ENCODE data around the gene TMEFF2. TPM values are rescaled to one million over a fixed set of nuclear protein-coding genes. Genes with fewer than 3 reads are reported as not detected.

The TMEFF2 gene
- total RNA-seq, 1 donor from 2014 or later = not detected

- intact Hi-C loops (cut with micrococcal nuclease) = loop anchor here (10.0 kb wide), 1 partner anchor 375 kb away; no protein-coding TSS in a partner anchor
These were observed 125.3 kb downstream of the TMEFF2 start for GRCh38 chr2:192069417-192069816.

GRCh38 chr2:192068966-192069365, 125.8 kb downstream of the TMEFF2 start:
- intact Hi-C loops (cut with micrococcal nuclease) = loop anchor here (10.0 kb wide), 1 partner anchor 374 kb away; no protein-coding TSS in a partner anchor

GRCh38 chr2:192067631-192068030, 127.1 kb downstream of the TMEFF2 start:
- intact Hi-C loops (cut with micrococcal nuclease) = loop anchor here (10.0 kb wide), 1 partner anchor 373 kb away; no protein-coding TSS in a partner anchor

- intact Hi-C loops (cut with micrococcal nuclease) = loop anchor here (10.0 kb wide), 1 partner anchor 370 kb away; no protein-coding TSS in a partner anchor
These were observed 130.3 kb downstream of the TMEFF2 start for GRCh38 chr2:192064459-192064858.

- intact Hi-C loops (cut with micrococcal nuclease) = loop anchor here (10.0 kb wide), 1 partner anchor 365 kb away; no protein-coding TSS in a partner anchor
These were observed 134.6 kb downstream of the TMEFF2 start for GRCh38 chr2:192060161-192060560.

- intact Hi-C loops (cut with micrococcal nuclease) = no loop called here
These were observed 135.5 kb downstream of the TMEFF2 start for GRCh38 chr2:192059266-192059665.

- intact Hi-C loops (cut with micrococcal nuclease) = no loop called here
These were observed 140.8 kb downstream of the TMEFF2 start for GRCh38 chr2:192053921-192054320.

- intact Hi-C loops (cut with micrococcal nuclease) = no loop called here
These were observed 143.2 kb downstream of the TMEFF2 start for GRCh38 chr2:192051533-192051932.

- intact Hi-C loops (cut with micrococcal nuclease) = no loop called here
These were observed 145.4 kb downstream of the TMEFF2 start for GRCh38 chr2:192049362-192049761.

GRCh38 chr2:192047315-192048107, 147.2 kb downstream of the TMEFF2 start:
- intact Hi-C loops (cut with micrococcal nuclease) = no loop called here

- intact Hi-C loops (cut with micrococcal nuclease) = no loop called here
These were observed 150.2 kb downstream of the TMEFF2 start for GRCh38 chr2:192044496-192044895.

- intact Hi-C loops (cut with micrococcal nuclease) = no loop called here
These were observed 151.4 kb downstream of the TMEFF2 start for GRCh38 chr2:192043216-192043870.

GRCh38 chr2:192042126-192042525, 152.6 kb downstream of the TMEFF2 start:
- intact Hi-C loops (cut with micrococcal nuclease) = no loop called here

GRCh38 chr2:192038110-192038509, 156.6 kb downstream of the TMEFF2 start:
- intact Hi-C loops (cut with micrococcal nuclease) = no loop called here

- intact Hi-C loops (cut with micrococcal nuclease) = no loop called here
These were observed 158.8 kb downstream of the TMEFF2 start for GRCh38 chr2:192035731-192036442.

- intact Hi-C loops (cut with micrococcal nuclease) = no loop called here
These were observed 163.9 kb downstream of the TMEFF2 start for GRCh38 chr2:192030856-192031255.

GRCh38 chr2:192030289-192030688, 164.4 kb downstream of the TMEFF2 start:
- intact Hi-C loops (cut with micrococcal nuclease) = no loop called here

GRCh38 chr2:192029089-192029488, 165.6 kb downstream of the TMEFF2 start:
- intact Hi-C loops (cut with micrococcal nuclease) = loop anchor here (2.0 to 10.0 kb wide), 2 partner anchors 458 to 474 kb away; no protein-coding TSS in a partner anchor

GRCh38 chr2:192026825-192027120, 168.0 kb downstream of the TMEFF2 start:
- intact Hi-C loops (cut with micrococcal nuclease) = loop anchor here (10.0 kb wide), 1 partner anchor 472 kb away; no protein-coding TSS in a partner anchor

- intact Hi-C loops (cut with micrococcal nuclease) = loop anchor here (10.0 kb wide), 1 partner anchor 471 kb away; no protein-coding TSS in a partner anchor
These were observed 168.5 kb downstream of the TMEFF2 start for GRCh38 chr2:192026059-192026824.

GRCh38 chr2:192025637-192026036, 169.1 kb downstream of the TMEFF2 start:
- intact Hi-C loops (cut with micrococcal nuclease) = loop anchor here (10.0 kb wide), 1 partner anchor 471 kb away; no protein-coding TSS in a partner anchor

Data from T-helper 1 cell treated with Interleukin-12 subunit alpha and Interleukin-12 subunit beta and Interleukin-4 antibody, amounts not matched to agents 30 ng/mL and 1 ng/mL, for 36 hours (primary cell).